Endothelial cell of umbilical vein (primary cell): ENCODE measurements around the gene PCDHGA6. TPM values are rescaled to one million over a fixed set of nuclear protein-coding genes. Genes with fewer than 3 reads are reported as not detected.

Experiments used
- BruUV-seq: library from RNA; stranded (reverse); fragments of 400-500 nt; replicated peaks from 2 replicates; lab custom pipeline; 2021; lab: Mats Ljungman, UMichigan
- CTCF ChIA-PET: fragments of 300-600, 350-600 bp; sonication (Branson Sonifier 250); formaldehyde crosslinking; loops from one replicate; lab custom pipeline; 2021; ENCODE audit warnings: antibody characterized with exemption, inconsistent platforms; lab: Charles Lee
- POLR2A ChIA-PET: fragments of 300-600, 350-600 bp; sonication (Branson Sonifier 250); formaldehyde crosslinking; loops from one replicate; lab custom pipeline; 2021; ENCODE audit warnings: antibody characterized with exemption, inconsistent platforms; lab: Charles Lee
- DNase-seq: peaks from one replicate; pipeline ENCODE4 v3.0.0-alpha.2; 2011; ENCODE audit warnings: low read depth, low spot score
- FAIRE-seq: peaks from 2 replicates; lab custom pipeline; 2011; peaks lifted over from hg19 to GRCh38; lab: Jason Lieb, UNC
- H2AFZ ChIP-seq: 2 replicates; pipeline ENCODE4 v1.6.0; 2012; ENCODE audit warnings: low read depth, low read length, control low read depth, inconsistent platforms
- H3K27ac ChIP-seq: 2 replicates; pipeline ENCODE4 v1.5.1; 2011; ENCODE audit warnings: low read depth, mild to moderate bottlenecking, control low read depth, low read length, moderate library complexity; ENCODE audit not compliant: insufficient read depth
- H3K27me3 ChIP-seq, 2 experiments: 2 replicates each; pipeline versions ENCODE4 v1.6.0 to v1.6.1; 2011; ENCODE audit warnings: low read length in 2 of 2, mixed read lengths in 1 of 2; ENCODE audit not compliant: control insufficient read depth in 2 of 2, insufficient read depth in 2 of 2
- H3K36me3 ChIP-seq, 2 experiments: 2 replicates in 1 of 2; 3 replicates in 1 of 2; pipeline ENCODE4 v1.5.1; 2011; ENCODE audit warnings: low read length in 2 of 2, mild to moderate bottlenecking in 1 of 2, moderate library complexity in 1 of 2; ENCODE audit not compliant: control insufficient read depth in 2 of 2, insufficient read depth in 2 of 2; ENCODE audit errors: extremely low read depth in 1 of 2
- H3K4me1 ChIP-seq: 3 replicates; pipeline ENCODE4 v1.5.1; 2011; ENCODE audit warnings: mild to moderate bottlenecking, low read length; ENCODE audit not compliant: control insufficient read depth, insufficient read depth; ENCODE audit errors: extremely low read depth
- H3K4me2 ChIP-seq: 2 replicates; pipeline ENCODE4 v1.6.1; 2011; ENCODE audit warnings: low read length, control low read depth, mixed read lengths; ENCODE audit not compliant: insufficient read depth
- H3K4me3 ChIP-seq, 3 experiments: fragments of 200-600 bp in 1 of 3; sonication (generic), shearing (Covaris generic) in 1 of 3; replicated peaks in 1 of 3; 2 replicates each; pipeline ENCODE4 v1.5.1; 2011 to 2016; ENCODE audit warnings: control low read depth in 3 of 3, low read length in 3 of 3, mild to moderate bottlenecking in 2 of 3, inconsistent platforms in 1 of 3, low read depth in 1 of 3, moderate library complexity in 1 of 3; ENCODE audit not compliant: insufficient read depth in 1 of 3
- H3K79me2 ChIP-seq: 2 replicates; pipeline ENCODE4 v1.6.0; 2012; ENCODE audit warnings: low read length, inconsistent platforms; ENCODE audit not compliant: control insufficient read depth, insufficient read depth
- H3K9ac ChIP-seq: replicated peaks from 2 replicates; pipeline ENCODE3; 2011; ENCODE audit warnings: low read length, control low read depth; ENCODE audit not compliant: insufficient read depth; ENCODE audit errors: extremely low read depth
- H3K9me1 ChIP-seq: replicated peaks from 3 replicates; pipeline ENCODE4 v1.6.0; 2011; ENCODE audit warnings: mild to moderate bottlenecking, low read length; ENCODE audit not compliant: control insufficient read depth, insufficient read depth; ENCODE audit errors: extremely low read depth
- H3K9me3 ChIP-seq: replicated peaks from 2 replicates; pipeline ENCODE4 v1.5.1; 2012; ENCODE audit warnings: low read length, inconsistent platforms; ENCODE audit not compliant: control insufficient read depth, insufficient read depth
- H4K20me1 ChIP-seq: replicated peaks from 2 replicates; pipeline ENCODE3; 2011; ENCODE audit warnings: mild to moderate bottlenecking, low read length; ENCODE audit not compliant: control insufficient read depth, insufficient read depth; ENCODE audit errors: extremely low read depth
- CTCF ChIP-seq, 2 donors: IDR thresholded peaks; 1 replicate in 1 of 2; 2 replicates in 1 of 2; pipeline ENCODE4 v1.5.1; 2011; ENCODE audit warnings: low read length in 2 of 2, mild to moderate bottlenecking in 2 of 2, moderate library complexity in 2 of 2, control low read depth in 1 of 2, inconsistent platforms in 1 of 2, low read depth in 1 of 2; ENCODE audit not compliant: insufficient read depth in 1 of 2; ENCODE audit errors: extremely low read depth in 1 of 2
- EZH2 ChIP-seq: IDR thresholded peaks from 2 replicates; pipeline ENCODE4 v1.6.1; 2012; ENCODE audit warnings: borderline replicate concordance, low read depth, mild to moderate bottlenecking, moderate library complexity, low read length, inconsistent platforms; ENCODE audit not compliant: severe bottlenecking
- FOS ChIP-seq: IDR thresholded peaks from 2 replicates; pipeline ENCODE4 v1.6.1; 2011; ENCODE audit warnings: mild to moderate bottlenecking, low read length, moderate library complexity, borderline replicate concordance; ENCODE audit not compliant: insufficient read depth
- GATA2 ChIP-seq: IDR thresholded peaks from 2 replicates; pipeline ENCODE4 v1.7.0; 2011; ENCODE audit warnings: low read depth, mild to moderate bottlenecking, moderate library complexity, mixed read lengths, low read length; ENCODE audit not compliant: insufficient read length, insufficient read depth
- JUN ChIP-seq: IDR thresholded peaks from 2 replicates; pipeline ENCODE4 v1.6.1; 2011; ENCODE audit warnings: borderline replicate concordance, low read depth; ENCODE audit not compliant: insufficient read length, insufficient read depth
- MAX ChIP-seq: IDR thresholded peaks from 2 replicates; pipeline ENCODE4 v1.6.1; 2011; ENCODE audit not compliant: insufficient read depth, insufficient read length
- MYC ChIP-seq: IDR thresholded peaks from one replicate; pipeline ENCODE4 v1.6.1; 2011; ENCODE audit warnings: mild to moderate bottlenecking, low read depth, low read length
- POLR2A ChIP-seq: IDR thresholded peaks from 2 replicates; pipeline ENCODE4 v1.6.1; 2012; ENCODE audit warnings: low read depth, mild to moderate bottlenecking, control low read depth, low read length
- POLR2AphosphoS5 ChIP-seq: IDR thresholded peaks from 2 replicates; pipeline ENCODE4 v1.6.1; 2012; ENCODE audit warnings: low read depth, mild to moderate bottlenecking, control low read depth, low read length, moderate library complexity; ENCODE audit not compliant: insufficient read depth
- dilution Hi-C: fragments of 300-500 bp; cut with MboI; formaldehyde crosslinking; loops from one replicate; pipeline ENCODE4 v1.15.0; 2019; ENCODE audit warnings: low sequenced_read_pairs; ENCODE audit not compliant: extremely low pct_ligation_motif_present
- intact Hi-C: fragments of 100-400 bp; cut with micrococcal nuclease; formaldehyde crosslinking; loops from one replicate; pipeline ENCODE4 v1.10.0; 2022
- polyA plus RNA-seq, 4 experiments: library from polyadenylated mRNA; depleted of rRNA in 3 of 4; stranded (reverse) in 3 of 4; unstranded in 1 of 4; fragments of >200 nt; gene quantifications; 2 replicates each; pipeline versions ENCODE4 v1.2.1 to v1.2.3, GENCODE V29; 2011 to 2012; ENCODE audit warnings: missing spikeins in 1 of 4
- total RNA-seq: library from RNA; stranded (reverse); gene quantifications from 2 replicates; pipeline ENCODE4 v1.2.3, GENCODE V29; 2021

PCDHGA6 gene
- total and polyA plus RNA-seq, 2 donors (not counting 3 experiments of a cell fraction or from before 2014, with no cell fraction given): 2.6 to 2.7 TPM

- ChIA-PET CTCF (interaction anchor here (0.6 kb wide), 1 partner anchor 21 kb away, joined by 3 read pairs; the partner anchor contains the start of gene PCDHGA12), POLR2A (no interaction called here)
- dilution Hi-C loops (no loop called here), intact Hi-C loops (no loop called here)
- FAIRE-seq: no peak
- H4K20me1 ChIP-seq: peaks cover 5% of the 10 kb centered on the region
- no peak overlapping the region for H3K27ac ChIP-seq
- H3K9me3 ChIP-seq: no peaks in the 10 kb centered on the region
- H3K4me1 ChIP-seq: peaks cover 3% of the 10 kb centered on the region
- no peak overlapping the region for H3K4me2 ChIP-seq
- TF ChIP-seq JUN: no peak
- TF ChIP-seq EZH2: peak; percentile 72
- peaks cover 55 to 82% of the 10 kb centered on the region in 2 experiments for H3K27me3 ChIP-seq
- H3K9ac ChIP-seq: no peak overlapping the region
- H3K4me3 ChIP-seq: no peak overlapping the region
- no peak for DNase-seq
- no peak overlapping the region for H2AFZ ChIP-seq
- BruUV-seq: no TSS peak
- no peaks in the 10 kb centered on the region for H3K79me2 ChIP-seq
- H3K36me3 ChIP-seq: no peaks in the 10 kb centered on the region
- no peaks in the 10 kb centered on the region for H3K9me1 ChIP-seq
Measured at GRCh38 chr5:141409598-141410306, 36.1 kb downstream of the PCDHGA6 start.

GRCh38 chr5:141411575-141411974 is 37.9 kb downstream of the PCDHGA6 start:
- no TSS peak for BruUV-seq
- H3K4me2 ChIP-seq: no peak overlapping the region
- H3K36me3 ChIP-seq: no peaks in the 10 kb centered on the region
- H3K27me3 ChIP-seq: peaks cover 52 to 89% of the 10 kb centered on the region in 2 experiments
- no peaks in the 10 kb centered on the region for H3K9me1 ChIP-seq
- dilution Hi-C loops: no loop called here
- no peak overlapping the region for H3K27ac ChIP-seq
- FAIRE-seq: no peak
- H3K9me3 ChIP-seq: no peaks in the 10 kb centered on the region
- H3K4me1 ChIP-seq: peaks cover 3% of the 10 kb centered on the region
- POLR2A ChIA-PET: no interaction called here
- peaks cover 5% of the 10 kb centered on the region for H4K20me1 ChIP-seq
- TF ChIP-seq MYC: no peak
- TF ChIP-seq FOS: no peak
- TF ChIP-seq POLR2A: no peak
- TF ChIP-seq GATA2: no peak
- no peak for TF ChIP-seq EZH2
- TF ChIP-seq JUN: no peak
- no peak for TF ChIP-seq POLR2AphosphoS5
- no peak for TF ChIP-seq MAX
- no peak for TF ChIP-seq CTCF (IDR thresholded peaks at IDR 0.05; ENCODE audit: extremely low read depth in 1 of 2, insufficient read depth in 1 of 2, low read depth in 1 of 2, low read length in 2 of 2)
- no peak overlapping the region for H2AFZ ChIP-seq
- H3K4me3 ChIP-seq: no peak overlapping the region
- intact Hi-C loops: no loop called here
- CTCF ChIA-PET: interaction anchor here (3.0 to 11.3 kb wide), 2 partner anchors 149 to 152 kb away, joined by 34 to 335 read pairs; no protein-coding TSS in a partner anchor
- DNase-seq: no peak
- H3K9ac ChIP-seq: no peak overlapping the region
- H3K79me2 ChIP-seq: no peaks in the 10 kb centered on the region
